BJ (cell line): ENCODE data around the gene HOXA10. TPM values are rescaled to one million over a fixed set of nuclear protein-coding genes. Genes with fewer than 3 reads are reported as not detected.

Source experiments
- CTCF ChIA-PET: fragments of 350-600 bp; formaldehyde crosslinking; extraction: SDS; loops from one replicate; lab custom pipeline; 2021; ENCODE audit warnings: antibody characterized with exemption, inconsistent platforms; lab: Yijun Ruan, JAX
- POLR2A ChIA-PET: fragments of 300-600 bp; sonication (Branson Sonifier 250); formaldehyde crosslinking; extraction: SDS; loops from one replicate; lab custom pipeline; 2021; ENCODE audit warnings: antibody characterized with exemption; lab: Charles Lee
- DNase-seq: peaks from one replicate; pipeline ENCODE4 v3.0.0-alpha.2; 2011; ENCODE audit warnings: low read depth
- H3K27me3 ChIP-seq: 2 replicates; pipeline ENCODE4 v1.6.0; 2011; ENCODE audit warnings: low read length; ENCODE audit not compliant: control insufficient read depth, insufficient read depth
- H3K36me3 ChIP-seq: 2 replicates; pipeline ENCODE4 v1.5.1; 2011; ENCODE audit warnings: low read length; ENCODE audit not compliant: control insufficient read depth, insufficient read depth
- H3K4me3 ChIP-seq: 2 replicates; pipeline ENCODE4 v1.5.1; 2011; ENCODE audit warnings: low read depth, mild to moderate bottlenecking, control low read depth, low read length
- CTCF ChIP-seq: IDR thresholded peaks from 2 replicates; pipeline ENCODE4 v1.5.1; 2011; ENCODE audit warnings: low read depth, mild to moderate bottlenecking, control low read depth, inconsistent platforms, low read length, moderate library complexity; ENCODE audit not compliant: insufficient read depth
- polyA plus RNA-seq: library from polyadenylated mRNA; depleted of rRNA; stranded (reverse); fragments of >200 nt; gene quantifications from 2 replicates; pipeline ENCODE4 v1.2.3, GENCODE V29; 2011

Gene HOXA10
- polyA plus RNA-seq, 1 experiment, result 54.7 TPM

- peaks cover 21% of the 10 kb centered on the region for H3K36me3 ChIP-seq
- TF ChIP-seq CTCF, result peak; percentile 22
- DNase-seq, result no peak
- POLR2A ChIA-PET, result interaction anchor here (0.7 to 1.1 kb wide), 3 partner anchors 9 to 31 kb away, joined by 4 to 11 read pairs (median 5); partner anchors contain the start of gene HOXA13
- H3K27me3 ChIP-seq, result no peaks in the 10 kb centered on the region
- peak overlapping the region; percentile 72 for H3K4me3 ChIP-seq
- CTCF ChIA-PET, result interaction anchor here (1.2 to 16.1 kb wide), 5 partner anchors 11 to 27 kb away, joined by 4 to 187 read pairs (median 7); partner anchors contain the start of genes HOXA11 and HOXA5
These were observed 5.7 kb downstream of the HOXA10 start for GRCh38 chr7:27168265-27168947.

GRCh38 chr7:27167916-27168264 lies 6.2 kb downstream of the HOXA10 start:
- Histone ChIP-seq H3K4me3 (peak overlapping the region; percentile 72), H3K36me3 (peaks cover 21% of the 10 kb centered on the region), H3K27me3 (no peaks in the 10 kb centered on the region)
- no peak for DNase-seq
- POLR2A ChIA-PET, result interaction anchor here (1.1 kb wide), 2 partner anchors 9 to 32 kb away, joined by 4 to 5 read pairs; partner anchors contain the start of gene HOXA13
- TF ChIP-seq CTCF, result no peak
- CTCF ChIA-PET, result interaction anchor here (1.4 to 16.1 kb wide), 4 partner anchors 12 to 24 kb away, joined by 4 to 187 read pairs (median 20); partner anchors contain the start of genes HOXA11 and HOXA5

GRCh38 chr7:27166531-27167505 lies 7.3 kb downstream of the HOXA10 start:
- Histone ChIP-seq H3K4me3 (peak overlapping the region; percentile 72), H3K36me3 (peaks cover 23% of the 10 kb centered on the region), H3K27me3 (no peaks in the 10 kb centered on the region)
- CTCF ChIA-PET, result interaction anchor here (1.2 to 16.1 kb wide), 8 partner anchors 9 to 890 kb away, joined by 3 to 187 read pairs (median 7); partner anchors contain the start of genes HOXA11 and HOXA5
- POLR2A ChIA-PET, result interaction anchor here (1.0 kb wide), 1 partner anchor 13 kb away, joined by 3 read pairs; no protein-coding TSS in a partner anchor
- no peak for TF ChIP-seq CTCF
- DNase-seq, result no peak

GRCh38 chr7:27165996-27166530 lies 8.1 kb downstream of the HOXA10 start:
- H3K4me3 ChIP-seq, result peak overlapping the region; percentile 72
- DNase-seq, result no peak
- peaks cover 19% of the 10 kb centered on the region for H3K36me3 ChIP-seq
- no peak for TF ChIP-seq CTCF
- ChIA-PET POLR2A (interaction anchor here (0.5 to 1.0 kb wide), 4 partner anchors 12 to 931 kb away, joined by 3 to 5 read pairs (median 4); no protein-coding TSS in a partner anchor), CTCF (interaction anchor here (1.2 to 16.1 kb wide), 7 partner anchors 10 to 890 kb away, joined by 3 to 187 read pairs (median 7); partner anchors contain the start of genes HOXA11 and HOXA5)
- H3K27me3 ChIP-seq, result no peaks in the 10 kb centered on the region
